Immature natural killer cell (primary cell): ENCODE data around the gene CDON. TPM values are rescaled to one million over a fixed set of nuclear protein-coding genes. Genes with fewer than 3 reads are reported as not detected.

Experiments used
- DNase-seq, 3 donors: peaks; one replicate each; pipeline ENCODE4 v3.0.0; 2022; ENCODE audit warnings: mixed read lengths in 1 of 3
- H3K27ac Mint-ChIP-seq, 6 donors: one replicate each; pipeline ENCODE4 v1.8.0; 2020; ENCODE audit warnings: mixed read lengths in 6 of 6, mild to moderate bottlenecking in 5 of 6, inconsistent platforms in 4 of 6, moderate library complexity in 3 of 6
- H3K27me3 Mint-ChIP-seq, 3 donors: one replicate each; pipeline ENCODE4 v1.8.0; 2020 to 2021; ENCODE audit warnings: low read depth in 3 of 3, mild to moderate bottlenecking in 3 of 3, mixed read lengths in 3 of 3, moderate library complexity in 3 of 3, inconsistent platforms in 1 of 3
- H3K36me3 Mint-ChIP-seq, 3 donors: one replicate each; pipeline ENCODE4 v1.8.0; 2020; ENCODE audit warnings: mixed read lengths in 3 of 3, inconsistent platforms in 2 of 3, mild to moderate bottlenecking in 2 of 3
- H3K4me1 Mint-ChIP-seq, 2 donors: one replicate each; pipeline ENCODE4 v1.8.0; 2020; ENCODE audit warnings: inconsistent platforms in 2 of 2, mild to moderate bottlenecking in 2 of 2, mixed read lengths in 2 of 2, moderate library complexity in 1 of 2
- H3K4me3 Mint-ChIP-seq, 5 donors: one replicate each; pipeline ENCODE4 v1.8.0; 2020; ENCODE audit warnings: mild to moderate bottlenecking in 5 of 5, mixed read lengths in 5 of 5, inconsistent platforms in 3 of 5, moderate library complexity in 3 of 5
- H3K9me3 Mint-ChIP-seq, 6 donors: one replicate each; pipeline ENCODE4 v1.8.0; 2020; ENCODE audit warnings: mild to moderate bottlenecking in 6 of 6, mixed read lengths in 6 of 6, inconsistent platforms in 4 of 6, moderate library complexity in 3 of 6
- polyA plus RNA-seq, 3 donors: library from polyadenylated mRNA; unstranded; fragments of 300-500 nt; fragmentation: Illumina TruSeq; gene quantifications; one replicate each; pipeline ENCODE4 v1.2.3, GENCODE V29; 2021

CDON gene
- polyA plus RNA-seq, 3 donors from 2014 or later = not detected

GRCh38 chr11:125939081-125939521, 123.6 kb downstream of the CDON start:
- H3K36me3 Mint-ChIP-seq = no peaks in the 10 kb centered on the region
- H3K4me3 Mint-ChIP-seq = no peak overlapping the region
- H3K9me3 Mint-ChIP-seq = no peaks in the 10 kb centered on the region
- H3K27me3 Mint-ChIP-seq = peaks cover 0 to 2% (median 2%) of the 10 kb centered on the region in 3 donors
- no peak overlapping the region for H3K27ac Mint-ChIP-seq
- DNase-seq = no peak
- no peaks in the 10 kb centered on the region for H3K4me1 Mint-ChIP-seq

- H3K9me3 Mint-ChIP-seq = no peaks in the 10 kb centered on the region
- H3K4me3 Mint-ChIP-seq = no peak overlapping the region
- no peaks in the 10 kb centered on the region for H3K4me1 Mint-ChIP-seq
- H3K27ac Mint-ChIP-seq = no peak overlapping the region
- no peak for DNase-seq
- H3K27me3 Mint-ChIP-seq = peaks cover 0 to 2% (median 0%) of the 10 kb centered on the region in 3 donors
- H3K36me3 Mint-ChIP-seq = no peaks in the 10 kb centered on the region
Measured at GRCh38 chr11:125938418-125938817, 124.2 kb downstream of the CDON start.

- no peak for DNase-seq
- Mint-ChIP-seq H3K27ac (no peak overlapping the region), H3K27me3 (peaks cover 0 to 2% (median 2%) of the 10 kb centered on the region in 3 donors), H3K36me3 (no peaks in the 10 kb centered on the region), H3K4me3 (no peak overlapping the region), H3K9me3 (no peaks in the 10 kb centered on the region), H3K4me1 (no peaks in the 10 kb centered on the region)
Measured at GRCh38 chr11:125935618-125936199, 127.0 kb downstream of the CDON start.

GRCh38 chr11:125935056-125935455, 127.6 kb downstream of the CDON start:
- Mint-ChIP-seq H3K36me3 (no peaks in the 10 kb centered on the region), H3K9me3 (no peaks in the 10 kb centered on the region), H3K4me1 (no peaks in the 10 kb centered on the region), H3K4me3 (no peak overlapping the region), H3K27ac (no peak overlapping the region), H3K27me3 (peaks cover 0 to 2% (median 2%) of the 10 kb centered on the region in 3 donors)
- DNase-seq = no peak

- no peaks in the 10 kb centered on the region for H3K36me3 Mint-ChIP-seq
- H3K4me3 Mint-ChIP-seq = no peak overlapping the region
- peaks cover 0 to 3% (median 2%) of the 10 kb centered on the region in 3 donors for H3K27me3 Mint-ChIP-seq
- no peaks in the 10 kb centered on the region for H3K4me1 Mint-ChIP-seq
- no peak overlapping the region for H3K27ac Mint-ChIP-seq
- no peaks in the 10 kb centered on the region for H3K9me3 Mint-ChIP-seq
- no peak for DNase-seq
Measured at GRCh38 chr11:125934473-125934872, 128.2 kb downstream of the CDON start.

GRCh38 chr11:125933030-125933813, 129.4 kb downstream of the CDON start:
- Mint-ChIP-seq H3K27me3 (peaks cover 0 to 3% (median 2%) of the 10 kb centered on the region in 3 donors), H3K36me3 (no peaks in the 10 kb centered on the region), H3K4me3 (no peak overlapping the region), H3K4me1 (no peaks in the 10 kb centered on the region), H3K9me3 (no peaks in the 10 kb centered on the region), H3K27ac (no peak overlapping the region)
- DNase-seq = no peak

- peaks cover 0 to 3% (median 2%) of the 10 kb centered on the region in 3 donors for H3K27me3 Mint-ChIP-seq
Measured at GRCh38 chr11:125932301-125932700, 130.4 kb downstream of the CDON start.

GRCh38 chr11:125931668-125932067, 131.0 kb downstream of the CDON start:
- Mint-ChIP-seq H3K27me3 (peaks cover 0 to 8% (median 3%) of the 10 kb centered on the region in 3 donors), H3K9me3 (no peaks in the 10 kb centered on the region), H3K4me3 (no peak overlapping the region), H3K4me1 (no peaks in the 10 kb centered on the region), H3K36me3 (no peaks in the 10 kb centered on the region), H3K27ac (no peak overlapping the region)
- DNase-seq = no peak

More at GRCh38 chr11:125932301-125932700, 130.4 kb downstream of the CDON start:
- H3K27ac Mint-ChIP-seq = no peak overlapping the region
- H3K9me3 Mint-ChIP-seq = no peaks in the 10 kb centered on the region
- no peaks in the 10 kb centered on the region for H3K36me3 Mint-ChIP-seq
- H3K4me3 Mint-ChIP-seq = no peak overlapping the region
- H3K4me1 Mint-ChIP-seq = no peaks in the 10 kb centered on the region
- DNase-seq = no peak

GRCh38 chr11:125931116-125931515, 131.6 kb downstream of the CDON start:
- no peak for DNase-seq
- Mint-ChIP-seq H3K27me3 (peaks cover 0 to 8% (median 3%) of the 10 kb centered on the region in 3 donors), H3K27ac (no peak overlapping the region), H3K36me3 (no peaks in the 10 kb centered on the region), H3K4me3 (no peak overlapping the region), H3K4me1 (no peaks in the 10 kb centered on the region), H3K9me3 (no peaks in the 10 kb centered on the region)

- Mint-ChIP-seq H3K27me3 (peaks cover 0 to 9% (median 1%) of the 10 kb centered on the region in 3 donors), H3K4me3 (no peak overlapping the region), H3K27ac (no peak overlapping the region), H3K4me1 (no peaks in the 10 kb centered on the region), H3K36me3 (no peaks in the 10 kb centered on the region), H3K9me3 (no peaks in the 10 kb centered on the region)
- no peak for DNase-seq
Measured at GRCh38 chr11:125930076-125930450, 132.6 kb downstream of the CDON start.

- Mint-ChIP-seq H3K27me3 (peaks cover 0 to 9% (median 1%) of the 10 kb centered on the region in 3 donors), H3K27ac (no peak overlapping the region), H3K4me1 (no peaks in the 10 kb centered on the region), H3K36me3 (no peaks in the 10 kb centered on the region), H3K4me3 (no peak overlapping the region), H3K9me3 (no peaks in the 10 kb centered on the region)
- no peak for DNase-seq
Measured at GRCh38 chr11:125929445-125930075, 133.1 kb downstream of the CDON start.

- Mint-ChIP-seq H3K27me3 (peaks cover 1 to 10% (median 1%) of the 10 kb centered on the region in 3 donors), H3K4me1 (no peaks in the 10 kb centered on the region), H3K4me3 (no peak overlapping the region), H3K27ac (no peak overlapping the region), H3K9me3 (no peaks in the 10 kb centered on the region), H3K36me3 (no peaks in the 10 kb centered on the region)
- DNase-seq = no peak
Measured at GRCh38 chr11:125926682-125927081, 136.0 kb downstream of the CDON start.

- peaks cover 1 to 10% (median 1%) of the 10 kb centered on the region in 3 donors for H3K27me3 Mint-ChIP-seq
- no peaks in the 10 kb centered on the region for H3K9me3 Mint-ChIP-seq
Measured at GRCh38 chr11:125925804-125926203, 136.9 kb downstream of the CDON start.

GRCh38 chr11:125925247-125925740, 137.4 kb downstream of the CDON start:
- H3K4me1 Mint-ChIP-seq = no peaks in the 10 kb centered on the region
- H3K4me3 Mint-ChIP-seq = no peak overlapping the region
- no peak overlapping the region for H3K27ac Mint-ChIP-seq
- DNase-seq = no peak
- no peaks in the 10 kb centered on the region for H3K9me3 Mint-ChIP-seq
- H3K36me3 Mint-ChIP-seq = no peaks in the 10 kb centered on the region
- peaks cover 1 to 13% (median 1%) of the 10 kb centered on the region in 3 donors for H3K27me3 Mint-ChIP-seq

More at GRCh38 chr11:125925804-125926203, 136.9 kb downstream of the CDON start:
- DNase-seq = no peak
- Mint-ChIP-seq H3K27ac (no peak overlapping the region), H3K4me3 (no peak overlapping the region), H3K36me3 (no peaks in the 10 kb centered on the region), H3K4me1 (no peaks in the 10 kb centered on the region)
